HFFc6 (cell line): Measurements from ENCODE around the gene NPIPB2. TPM values are rescaled to one million over a fixed set of nuclear protein-coding genes. Genes with fewer than 3 reads are reported as not detected.
A peak's percentile ranks its signal among the peaks of the same experiment; 100 is the strongest.

Experiments
- DNase-seq: peaks from one replicate; pipeline ENCODE4 v3.0.0-alpha.2; 2018
- H3K27ac Mint-ChIP-seq: 2 replicates; pipeline ENCODE4 v1.8.0; 2020; ENCODE audit warnings: mild to moderate bottlenecking, mixed read lengths
- H3K27me3 Mint-ChIP-seq: 2 replicates; pipeline ENCODE4 v1.8.0; 2021; ENCODE audit warnings: mild to moderate bottlenecking, moderate library complexity, mixed read lengths; ENCODE audit not compliant: insufficient read depth
- H3K36me3 Mint-ChIP-seq: 2 replicates; pipeline ENCODE4 v1.8.0; 2021; ENCODE audit warnings: low read depth, mixed read lengths
- H3K4me1 Mint-ChIP-seq: 2 replicates; pipeline ENCODE4 v1.8.0; 2020; ENCODE audit warnings: low read depth, mixed read lengths
- H3K4me3 Mint-ChIP-seq: 2 replicates; pipeline ENCODE4 v1.8.0; 2020; ENCODE audit warnings: mild to moderate bottlenecking, moderate library complexity, mixed read lengths
- H3K9me3 Mint-ChIP-seq: 2 replicates; pipeline ENCODE4 v1.8.0; 2020; ENCODE audit warnings: mild to moderate bottlenecking, mixed read lengths
- CTCF ChIP-seq: fragments of 200-600 bp; sonication (generic); IDR thresholded peaks from 2 replicates; pipeline ENCODE4 v1.5.0; 2021; ENCODE audit warnings: antibody characterized with exemption, mild to moderate bottlenecking
- total RNA-seq, 6 experiments: library from RNA; stranded (reverse); fragmentation: NEBNext Ultra II Directional; extraction: Animal tissue kit (Norgen Biotek cat#: 25700); gene quantifications; 2 replicates in 1 of 6; 3 replicates in 5 of 6; pipeline ENCODE4 v1.2.3, GENCODE V29; 2021

NPIPB2 gene
- total RNA-seq, 6 experiments from 2014 or later: 4.4 to 6.8 (median 4.9) TPM

GRCh38 chr16:11913425-11914079 is 28.3 kb downstream of the NPIPB2 start:
- peaks cover 27% of the 10 kb centered on the region for H3K36me3 Mint-ChIP-seq
- H3K4me3 Mint-ChIP-seq: peak overlapping the region; percentile 95
- TF ChIP-seq CTCF: no peak
- H3K4me1 Mint-ChIP-seq: peaks cover 56% of the 10 kb centered on the region
- H3K9me3 Mint-ChIP-seq: no peaks in the 10 kb centered on the region
- DNase-seq: peak; percentile 27
- H3K27ac Mint-ChIP-seq: peak overlapping the region; percentile 92
- peaks cover 3% of the 10 kb centered on the region for H3K27me3 Mint-ChIP-seq

DNA sequence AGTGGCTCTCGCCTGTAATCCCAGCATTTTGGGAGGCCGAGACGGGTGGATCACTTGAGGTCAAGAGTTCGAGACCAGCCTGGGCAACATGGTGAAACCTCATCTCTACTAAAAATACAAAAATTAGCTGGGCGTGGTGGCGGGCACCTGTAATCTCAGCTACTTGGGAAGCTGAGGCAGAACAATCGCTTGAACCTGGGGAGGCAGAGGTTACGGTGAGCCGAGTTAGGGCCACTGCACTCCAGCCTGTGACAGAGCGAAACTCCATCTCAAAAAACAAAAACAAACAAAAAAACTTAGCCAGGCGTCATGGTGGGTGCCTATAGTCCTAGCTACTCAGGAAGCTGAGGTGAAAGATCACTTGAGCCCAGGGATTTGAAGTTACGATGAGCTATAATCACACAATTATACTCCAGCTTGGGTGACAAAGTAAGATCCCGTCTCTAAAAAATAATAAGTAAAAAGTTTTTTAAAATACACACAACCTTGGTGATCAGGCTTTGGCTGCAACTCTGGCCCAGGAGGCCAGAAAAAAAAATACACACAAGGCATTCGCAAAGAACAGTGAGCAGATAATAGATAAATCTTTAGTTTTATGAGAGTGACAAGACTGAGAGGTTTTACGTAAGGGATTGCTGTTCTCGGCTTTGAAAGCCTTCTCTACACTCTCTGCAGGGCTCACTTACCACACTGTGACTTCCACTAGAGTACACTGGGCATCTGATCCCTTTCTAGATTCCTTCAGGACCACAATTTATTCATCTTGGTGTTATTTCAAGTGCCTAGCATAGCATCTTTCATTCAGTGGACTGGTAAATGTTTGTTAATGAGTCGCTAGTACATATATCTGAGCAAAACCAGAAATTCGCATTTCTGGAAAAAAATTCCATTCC is 31.9 kb downstream of the NPIPB2 start:
- Mint-ChIP-seq H3K27ac (peak overlapping the region; percentile 37), H3K4me1 (peaks cover 64% of the 10 kb centered on the region), H3K27me3 (peaks cover 2% of the 10 kb centered on the region; the same call in 1 of the 2 replicates), H3K36me3 (peaks cover 37% of the 10 kb centered on the region), H3K4me3 (no peak overlapping the region; the same call in 1 of the 2 replicates), H3K9me3 (no peaks in the 10 kb centered on the region)
- no peak for TF ChIP-seq CTCF
- peak; percentile 37 for DNase-seq

DNA sequence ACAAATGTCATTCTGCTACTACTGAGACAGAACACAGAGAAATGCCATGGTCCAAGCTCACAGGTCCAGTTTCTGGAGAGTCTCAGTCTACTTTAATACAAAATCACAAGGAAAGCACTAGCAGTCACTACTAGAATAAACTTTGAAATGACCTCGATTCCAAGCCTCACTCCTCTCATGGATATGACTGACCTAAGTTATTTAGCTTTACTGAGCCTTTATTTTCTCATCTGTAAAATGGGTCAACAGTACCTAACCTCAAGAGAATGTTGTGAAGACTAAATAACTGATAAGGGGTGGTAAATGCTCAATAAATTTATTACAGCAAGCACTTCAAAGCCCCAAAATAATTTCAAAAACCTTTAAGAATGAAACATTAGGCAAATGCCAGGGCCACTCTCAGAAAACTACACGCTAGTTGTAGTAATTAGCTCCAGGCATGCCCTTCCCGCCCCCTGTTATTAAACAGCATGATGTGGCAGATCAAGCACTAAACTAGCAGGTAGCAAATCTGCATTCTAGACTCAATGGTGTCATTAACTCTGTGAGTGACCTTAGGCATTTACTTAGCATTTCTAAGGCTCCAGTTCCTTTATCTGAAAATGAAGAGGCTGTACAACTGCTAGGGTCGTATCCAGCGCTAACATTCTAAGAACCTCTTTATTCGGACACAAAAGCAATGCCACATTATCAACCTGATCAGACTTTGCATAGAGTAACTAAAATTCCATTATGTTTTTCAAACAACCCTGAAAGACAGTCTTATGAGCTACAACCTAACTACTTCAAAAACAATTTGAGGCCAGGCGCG is 34.5 kb downstream of the NPIPB2 start:
- Mint-ChIP-seq H3K36me3 (peaks cover 17% of the 10 kb centered on the region; the same call in 1 of the 2 replicates), H3K9me3 (no peaks in the 10 kb centered on the region), H3K4me1 (peaks cover 48% of the 10 kb centered on the region), H3K27ac (no peak overlapping the region), H3K27me3 (no peaks in the 10 kb centered on the region), H3K4me3 (no peak overlapping the region)
- no peak for DNase-seq
- TF ChIP-seq CTCF: no peak

DNA sequence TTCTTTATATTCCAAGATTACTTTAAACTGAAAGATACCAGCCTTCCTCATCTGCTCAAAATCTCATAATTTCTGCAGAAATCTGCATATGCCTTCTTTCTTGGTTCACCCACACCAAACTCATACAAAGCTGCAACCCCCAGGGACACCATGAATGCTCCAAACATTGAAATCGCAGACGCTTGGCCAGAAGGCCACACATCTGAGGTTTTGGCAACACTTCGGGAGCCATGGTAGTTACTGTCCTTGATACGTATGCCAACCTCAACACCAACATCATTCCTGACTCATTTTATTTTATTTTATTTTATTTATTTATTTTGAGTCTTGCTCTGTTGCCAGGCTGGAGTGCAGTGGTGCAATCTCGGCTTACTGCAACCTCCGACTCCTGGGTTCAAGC is 37.9 kb downstream of the NPIPB2 start:
- Mint-ChIP-seq H3K9me3 (no peaks in the 10 kb centered on the region), H3K27ac (peak overlapping the region; percentile 69), H3K36me3 (peaks cover 15% of the 10 kb centered on the region; the same call in 1 of the 2 replicates), H3K4me1 (peaks cover 43% of the 10 kb centered on the region), H3K27me3 (no peaks in the 10 kb centered on the region; the same call in 1 of the 2 replicates), H3K4me3 (no peak overlapping the region)
- no peak for TF ChIP-seq CTCF
- DNase-seq: no peak

GRCh38 chr16:11901091-11901490 is 40.8 kb downstream of the NPIPB2 start:
- no peaks in the 10 kb centered on the region; the same call in 1 of the 2 replicates for H3K27me3 Mint-ChIP-seq
- peak; percentile 39 for DNase-seq
- no peaks in the 10 kb centered on the region for H3K9me3 Mint-ChIP-seq
- no peak for TF ChIP-seq CTCF
- H3K27ac Mint-ChIP-seq: peak overlapping the region; percentile 51; the same call in 1 of the 2 replicates
- H3K36me3 Mint-ChIP-seq: peaks cover 18% of the 10 kb centered on the region; the same call in 1 of the 2 replicates
- no peak overlapping the region for H3K4me3 Mint-ChIP-seq
- peaks cover 52% of the 10 kb centered on the region for H3K4me1 Mint-ChIP-seq
